H1 (cell line): Measurements from ENCODE around the gene NSUN7. TPM values are rescaled to one million over a fixed set of nuclear protein-coding genes. Genes with fewer than 3 reads are reported as not detected.

Source experiments
- CTCF ChIA-PET: fragments of 300-600 bp; sonication (Branson Sonifier 250); formaldehyde crosslinking; loops from one replicate; lab custom pipeline; 2021; ENCODE audit not compliant: partially characterized antibody; lab: Charles Lee
- POLR2A ChIA-PET: fragments of 300-600 bp; sonication (Branson Sonifier 250); formaldehyde crosslinking; loops from one replicate; lab custom pipeline; 2021; ENCODE audit warnings: inconsistent platforms; ENCODE audit not compliant: partially characterized antibody; lab: Charles Lee
- DNase-seq, 2 experiments: peaks; one replicate each; pipeline versions ENCODE4 v3.0.0 to v3.0.0-alpha.2; 2010 to 2022; ENCODE audit warnings: low spot score in 2 of 2, low read depth in 1 of 2, mixed read lengths in 1 of 2
- FAIRE-seq: peaks from 2 replicates; lab custom pipeline; 2011; peaks lifted over from hg19 to GRCh38; lab: Jason Lieb, UNC
- H2AFZ ChIP-seq: 2 replicates; pipeline ENCODE4 v1.8.1; 2012; ENCODE audit warnings: low read length, inconsistent platforms
- H2AK5ac ChIP-seq: 2 replicates; pipeline ENCODE4 v1.6.1; 2013; ENCODE audit warnings: low read depth, low read length
- H2BK120ac ChIP-seq: replicated peaks from 2 replicates; pipeline ENCODE3; 2013; ENCODE audit warnings: low read depth, low read length, inconsistent platforms
- H2BK12ac ChIP-seq: 2 replicates; pipeline ENCODE4 v1.6.1; 2013; ENCODE audit warnings: low read depth, low read length
- H2BK15ac ChIP-seq: 2 replicates; pipeline ENCODE4 v1.6.1; 2013; ENCODE audit warnings: low read length
- H2BK20ac ChIP-seq: 2 replicates; pipeline ENCODE4 v1.6.1; 2013; ENCODE audit warnings: low read length
- H2BK5ac ChIP-seq: 2 replicates; pipeline ENCODE4 v1.6.1; 2013; ENCODE audit warnings: low read depth, low read length
- H3K14ac ChIP-seq: 2 replicates; pipeline ENCODE4 v1.6.1; 2013; ENCODE audit warnings: inconsistent platforms; ENCODE audit not compliant: insufficient read length
- H3K18ac ChIP-seq: 2 replicates; pipeline ENCODE4 v1.6.1; 2013; ENCODE audit warnings: low read length; ENCODE audit errors: extremely low read depth
- H3K23ac ChIP-seq: 2 replicates; pipeline ENCODE4 v1.6.1; 2013; ENCODE audit warnings: inconsistent platforms; ENCODE audit not compliant: insufficient read length
- H3K23me2 ChIP-seq: 2 replicates; pipeline ENCODE4 v1.6.1; 2013; ENCODE audit warnings: low read depth, low read length
- H3K27ac ChIP-seq: 2 replicates; pipeline ENCODE4 v1.6.1; 2011; ENCODE audit warnings: low read depth, low read length, inconsistent platforms
- H3K27me3 ChIP-seq, 4 experiments: replicated peaks in 1 of 4; 1 replicate in 1 of 4; 2 replicates in 3 of 4; pipeline versions ENCODE4 v1.6.1 to v1.8.1; 2011 to 2013; ENCODE audit warnings: low read length in 3 of 4, mild to moderate bottlenecking in 3 of 4, inconsistent platforms in 2 of 4, mixed read lengths in 2 of 4, moderate library complexity in 1 of 4; ENCODE audit not compliant: control insufficient read depth in 3 of 4, insufficient read depth in 3 of 4; ENCODE audit errors: extremely low read depth in 1 of 4
- H3K36me3 ChIP-seq, 4 experiments: 2 replicates each; pipeline versions ENCODE4 v1.6.1 to v1.8.1; 2011 to 2013; ENCODE audit warnings: mild to moderate bottlenecking in 4 of 4, low read length in 3 of 4, moderate library complexity in 2 of 4, control low read depth in 1 of 4, inconsistent platforms in 1 of 4; ENCODE audit not compliant: insufficient read depth in 4 of 4, control insufficient read depth in 2 of 4
- H3K4ac ChIP-seq: replicated peaks from 2 replicates; pipeline ENCODE3; 2013; ENCODE audit warnings: low read length, low read depth, mixed read lengths, inconsistent platforms; ENCODE audit not compliant: insufficient read length
- H3K4me1 ChIP-seq, 4 experiments: replicated peaks in 1 of 4; 1 replicate in 1 of 4; 2 replicates in 3 of 4; pipeline versions ENCODE4 v1.6.1 to v1.8.1; 2011 to 2013; ENCODE audit warnings: low read length in 3 of 4, inconsistent platforms in 2 of 4, mixed read lengths in 1 of 4; ENCODE audit not compliant: insufficient read depth in 4 of 4, control insufficient read depth in 3 of 4
- H3K4me2 ChIP-seq, 2 experiments: 2 replicates each; pipeline versions ENCODE4 v1.6.1 to v1.8.1; 2011 to 2013; ENCODE audit warnings: low read depth in 2 of 2, low read length in 2 of 2, control low read depth in 1 of 2, inconsistent platforms in 1 of 2, mild to moderate bottlenecking in 1 of 2; ENCODE audit not compliant: insufficient read depth in 1 of 2
- H3K4me3 ChIP-seq, 4 experiments: fragments of 200-600, 300-600 bp in 1 of 4; sonication (generic), shearing (Covaris generic), sonication (Bioruptor Twin) in 1 of 4; 2 replicates each; pipeline versions ENCODE4 v1.5.1 to v1.8.1; 2011 to 2016; ENCODE audit warnings: low read length in 4 of 4, low read depth in 3 of 4, control low read depth in 2 of 4, inconsistent platforms in 2 of 4, mild to moderate bottlenecking in 2 of 4, mixed read lengths in 1 of 4, moderate library complexity in 1 of 4; ENCODE audit not compliant: insufficient read depth in 2 of 4; ENCODE audit errors: extremely low read depth in 1 of 4
- H3K56ac ChIP-seq: replicated peaks from 2 replicates; pipeline ENCODE3; 2013; ENCODE audit warnings: low read depth, mild to moderate bottlenecking, mixed read lengths, low read length, inconsistent platforms; ENCODE audit not compliant: insufficient read length
- H3K79me1 ChIP-seq: 2 replicates; pipeline ENCODE4 v1.6.1; 2013; ENCODE audit warnings: low read depth, low read length, control low read depth
- H3K79me2 ChIP-seq, 2 experiments: 2 replicates each; pipeline versions ENCODE4 v1.6.1 to v1.8.1; 2012 to 2013; ENCODE audit warnings: low read length in 2 of 2, mild to moderate bottlenecking in 2 of 2, inconsistent platforms in 1 of 2; ENCODE audit not compliant: insufficient read depth in 2 of 2, control insufficient read depth in 1 of 2
- H3K9ac ChIP-seq, 4 experiments: replicated peaks in 1 of 4; 1 replicate in 1 of 4; 2 replicates in 3 of 4; pipeline versions ENCODE4 v1.6.1 to v1.8.1; 2011 to 2013; ENCODE audit warnings: low read depth in 3 of 4, low read length in 3 of 4, control low read depth in 2 of 4, mild to moderate bottlenecking in 2 of 4, moderate library complexity in 2 of 4, inconsistent platforms in 1 of 4; ENCODE audit errors: extremely low read depth in 1 of 4
- H3K9me3 ChIP-seq, 2 experiments: 2 replicates each; pipeline versions ENCODE4 v1.6.1 to v1.8.1; 2012 to 2013; ENCODE audit warnings: mild to moderate bottlenecking in 2 of 2, moderate library complexity in 2 of 2, control low read depth in 1 of 2, inconsistent platforms in 1 of 2, low read depth in 1 of 2, low read length in 1 of 2, mixed read lengths in 1 of 2; ENCODE audit not compliant: insufficient read depth in 2 of 2
- H4K20me1 ChIP-seq, 2 experiments: replicated peaks in 1 of 2; 2 replicates each; pipeline versions ENCODE3 to v1.8.1; 2011 to 2013; ENCODE audit warnings: inconsistent platforms in 2 of 2, low read length in 2 of 2, mild to moderate bottlenecking in 1 of 2; ENCODE audit not compliant: insufficient read depth in 2 of 2, control insufficient read depth in 1 of 2
- H4K5ac ChIP-seq: 2 replicates; pipeline ENCODE4 v1.6.1; 2013; ENCODE audit warnings: low read length, low read depth, mixed read lengths, inconsistent platforms; ENCODE audit not compliant: insufficient read length
- H4K8ac ChIP-seq: 2 replicates; pipeline ENCODE4 v1.8.0; 2013; ENCODE audit warnings: mild to moderate bottlenecking, moderate library complexity, low read length, inconsistent platforms; ENCODE audit not compliant: insufficient read depth; ENCODE audit errors: extremely low read depth
- H4K91ac ChIP-seq: replicated peaks from 2 replicates; pipeline ENCODE3; 2013; ENCODE audit warnings: low read length, mixed read lengths, inconsistent platforms; ENCODE audit not compliant: insufficient read length
- CBX5 ChIP-seq: fragments of 300-800, 300-1000 bp; sonication (generic); IDR thresholded peaks from 2 replicates; pipeline ENCODE4 v1.7.1; 2016; ENCODE audit warnings: antibody characterized with exemption, low read length, low read depth
- CBX8 ChIP-seq: fragments of 300-800, 300-1000 bp; sonication (generic); IDR thresholded peaks from 2 replicates; pipeline ENCODE4 v1.7.1; 2016; ENCODE audit warnings: low read depth, low read length, borderline replicate concordance
- CEBPB ChIP-seq: IDR thresholded peaks from 2 replicates; pipeline ENCODE4 v1.6.1; 2012; ENCODE audit warnings: low read depth, low read length
- CREB1 ChIP-seq: IDR thresholded peaks from 2 replicates; pipeline ENCODE4 v1.6.1; 2012; ENCODE audit warnings: inconsistent platforms
- JUN ChIP-seq: IDR thresholded peaks from 2 replicates; pipeline ENCODE4 v1.6.1; 2011; ENCODE audit warnings: low read depth, mild to moderate bottlenecking, improper control_type of control experiment, low read length
- NRF1 ChIP-seq: IDR thresholded peaks from 2 replicates; pipeline ENCODE4 v1.6.1; 2011; ENCODE audit warnings: mild to moderate bottlenecking, low read depth, low read length, improper control_type of control experiment
- RAD21 ChIP-seq, 2 experiments: IDR thresholded peaks in 1 of 2; conservative IDR thresholded peaks in 1 of 2; 2 replicates each; pipeline ENCODE4 v1.6.1; 2011; ENCODE audit warnings: low read depth in 2 of 2, low read length in 2 of 2, improper control_type of control experiment in 1 of 2, inconsistent platforms in 1 of 2, mild to moderate bottlenecking in 1 of 2, moderate library complexity in 1 of 2
- RNF2 ChIP-seq: fragments of 200-900, 300-1000 bp; sonication (generic); IDR thresholded peaks from 2 replicates; pipeline ENCODE4 v1.7.1; 2016; ENCODE audit warnings: borderline replicate concordance, low read depth, mild to moderate bottlenecking, antibody characterized with exemption, low read length; ENCODE audit not compliant: poor library complexity, severe bottlenecking; ENCODE audit errors: missing control alignments
- SAP30 ChIP-seq: fragments of 300-600 bp; sonication (generic); IDR thresholded peaks from 2 replicates; pipeline ENCODE4 v1.7.1; 2012; ENCODE audit warnings: low read length, moderate library complexity, mild to moderate bottlenecking, inconsistent platforms; ENCODE audit not compliant: insufficient read depth, insufficient replicate concordance
- SIRT6 ChIP-seq: IDR thresholded peaks from one replicate; pipeline ENCODE4 v1.7.1; 2012; ENCODE audit warnings: low read length, inconsistent platforms
- SUZ12 ChIP-seq: fragments of 200-600 bp; sonication (generic); IDR thresholded peaks from 2 replicates; pipeline ENCODE4 v1.6.1; 2012; ENCODE audit warnings: mild to moderate bottlenecking, inconsistent platforms, low read length, moderate library complexity, mixed read lengths
- TBP ChIP-seq: IDR thresholded peaks from 2 replicates; pipeline ENCODE4 v1.6.1; 2011; ENCODE audit warnings: low read depth, low read length, improper control_type of control experiment
- TCF12 ChIP-seq: IDR thresholded peaks from 2 replicates; pipeline ENCODE4 v1.6.1; 2011; ENCODE audit warnings: low read depth, mild to moderate bottlenecking, low read length
- TEAD4 ChIP-seq: IDR thresholded peaks from 2 replicates; pipeline ENCODE4 v1.6.1; 2012; ENCODE audit warnings: low read depth, low read length, inconsistent platforms, mixed read lengths
- YY1 ChIP-seq: IDR thresholded peaks from 2 replicates; pipeline ENCODE4 v1.6.1; 2011; ENCODE audit warnings: low read depth, mild to moderate bottlenecking, low read length
- WGBS, 2 experiments: shearing (Covaris generic) in 1 of 2; methylation state at CpG; one replicate each; pipeline versions ENCODE4 v1.1.6 to v1.1.7; 2013 to 2015; ENCODE audit warnings: low lambda C conversion rate in 2 of 2, mixed read lengths in 2 of 2, inconsistent platforms in 1 of 2, low coverage in 1 of 2, missing lambda C conversion rate in 1 of 2; ENCODE audit not compliant: insufficient replicate concordance in 2 of 2, insufficient coverage in 1 of 2, insufficient read length in 1 of 2; ENCODE audit errors: extremely low coverage in 1 of 2, missing lambda C conversion rate in 1 of 2; 5-methylcytosine and 5-hydroxymethylcytosine counted together
- polyA plus RNA-seq, 7 experiments: library from polyadenylated mRNA; depleted of rRNA in 3 of 7; stranded (reverse) in 5 of 7; unstranded in 2 of 7; fragments of >200 nt in 5 of 7; fragments of 200-250 nt in 2 of 7; gene quantifications; 1 replicate in 5 of 7; 2 replicates in 1 of 7; 4 replicates in 1 of 7; pipeline versions ENCODE4 v1.2.1 to v1.2.3, GENCODE V29; 2011 to 2013; ENCODE audit warnings: missing spikeins in 2 of 7, mixed read lengths in 2 of 7
- total RNA-seq: library from RNA; stranded (reverse); fragmentation: NEBNext Ultra II Directional; extraction: Animal tissue kit (Norgen Biotek cat#: 25700); gene quantifications from 2 replicates; pipeline ENCODE4 v1.2.1, GENCODE V29; 2021

The NSUN7 gene
- total and polyA plus RNA-seq, 2 of the 8 experiments (the other 6 are each of a cell fraction or from before 2014, with no cell fraction given): 8.8 to 24.4 TPM

GRCh38 chr4:40720916-40721315, 28.8 kb upstream of the NSUN7 start:
- FAIRE-seq (no peak), DNase-seq (no peak)
- H3K36me3 ChIP-seq: no peaks in the 10 kb centered on the region
- no peaks in the 10 kb centered on the region for H3K9me3 ChIP-seq
- 81% methylated on average over 3 of the region's 3 CpGs; no CpG with 5 or more reads in 1 of the 2 experiments for WGBS, 2 experiments
- no peaks in the 10 kb centered on the region for H4K20me1 ChIP-seq
- no peaks in the 10 kb centered on the region for H3K79me2 ChIP-seq
- no peak overlapping the region for H3K14ac ChIP-seq
- no peak overlapping the region for H4K8ac ChIP-seq
- H3K23me2 ChIP-seq: no peaks in the 10 kb centered on the region
- H3K79me1 ChIP-seq: no peaks in the 10 kb centered on the region
- TF ChIP-seq CBX5: no peak
- no peak for TF ChIP-seq RNF2
- TF ChIP-seq NRF1: no peak
- TF ChIP-seq JUN: no peak
- TF ChIP-seq TEAD4: no peak
- no peak for TF ChIP-seq CREB1
- TF ChIP-seq CEBPB: no peak
- TF ChIP-seq SUZ12: no peak
- TF ChIP-seq TCF12: no peak
- no peak for TF ChIP-seq RAD21 (IDR thresholded peaks at IDR 0.05 in 1 of 2, conservative IDR thresholded peaks at IDR 0.05 in 1 of 2; ENCODE audit: low read depth in 2 of 2, low read length in 2 of 2)
- TF ChIP-seq YY1: no peak
- no peak for TF ChIP-seq SIRT6
- TF ChIP-seq CBX8: no peak
- no peak for TF ChIP-seq TBP
- TF ChIP-seq SAP30: no peak
- no peak overlapping the region for H2AFZ ChIP-seq
- H3K23ac ChIP-seq: no peak overlapping the region
- no peak overlapping the region for H3K4ac ChIP-seq
- H3K4me3 ChIP-seq: no peak overlapping the region
- H3K9ac ChIP-seq: no peak overlapping the region
- H3K18ac ChIP-seq: no peak overlapping the region
- no peak overlapping the region for H2BK15ac ChIP-seq
- no peak overlapping the region for H2BK5ac ChIP-seq
- CTCF ChIA-PET: no interaction called here
- no peak overlapping the region for H3K56ac ChIP-seq
- H3K27ac ChIP-seq: no peak overlapping the region
- H2AK5ac ChIP-seq: no peak overlapping the region
- POLR2A ChIA-PET: no interaction called here
- no peak overlapping the region for H4K5ac ChIP-seq
- no peak overlapping the region for H2BK12ac ChIP-seq
- H2BK120ac ChIP-seq: no peak overlapping the region
- no peak overlapping the region for H3K4me2 ChIP-seq
- H3K27me3 ChIP-seq: no peaks in the 10 kb centered on the region
- H4K91ac ChIP-seq: no peak overlapping the region
- H3K4me1 ChIP-seq: peaks cover 0 to 16% (median 7%) of the 10 kb centered on the region in 4 experiments; a peak in 3 of 7 replicates
- no peak overlapping the region for H2BK20ac ChIP-seq
